ENCODE data around the gene SLC2A6. TPM values are rescaled to one million over a fixed set of nuclear protein-coding genes. Genes with fewer than 3 reads are reported as not detected.

Gene SLC2A6
- total RNA-seq, 1 donor from 2014 or later, result 32.5 TPM

- Mint-ChIP-seq H3K27me3 (ENCODE audit: unreplicated experiment) (peaks cover 4% of the 10 kb centered on the region), H3K27ac (ENCODE audit: unreplicated experiment) (peak overlapping the region; percentile 84), H3K9me3 (ENCODE audit: unreplicated experiment) (no peaks in the 10 kb centered on the region), H3K4me3 (ENCODE audit: unreplicated experiment) (peak overlapping the region; percentile 90), H3K36me3 (ENCODE audit: low read depth, unreplicated experiment) (peaks cover 3% of the 10 kb centered on the region), H3K4me1 (ENCODE audit: unreplicated experiment) (peaks cover 11% of the 10 kb centered on the region)
- peak; percentile 58 for DNase-seq (ENCODE audit: low spot score)
- TF ChIP-seq, protein P1, sequence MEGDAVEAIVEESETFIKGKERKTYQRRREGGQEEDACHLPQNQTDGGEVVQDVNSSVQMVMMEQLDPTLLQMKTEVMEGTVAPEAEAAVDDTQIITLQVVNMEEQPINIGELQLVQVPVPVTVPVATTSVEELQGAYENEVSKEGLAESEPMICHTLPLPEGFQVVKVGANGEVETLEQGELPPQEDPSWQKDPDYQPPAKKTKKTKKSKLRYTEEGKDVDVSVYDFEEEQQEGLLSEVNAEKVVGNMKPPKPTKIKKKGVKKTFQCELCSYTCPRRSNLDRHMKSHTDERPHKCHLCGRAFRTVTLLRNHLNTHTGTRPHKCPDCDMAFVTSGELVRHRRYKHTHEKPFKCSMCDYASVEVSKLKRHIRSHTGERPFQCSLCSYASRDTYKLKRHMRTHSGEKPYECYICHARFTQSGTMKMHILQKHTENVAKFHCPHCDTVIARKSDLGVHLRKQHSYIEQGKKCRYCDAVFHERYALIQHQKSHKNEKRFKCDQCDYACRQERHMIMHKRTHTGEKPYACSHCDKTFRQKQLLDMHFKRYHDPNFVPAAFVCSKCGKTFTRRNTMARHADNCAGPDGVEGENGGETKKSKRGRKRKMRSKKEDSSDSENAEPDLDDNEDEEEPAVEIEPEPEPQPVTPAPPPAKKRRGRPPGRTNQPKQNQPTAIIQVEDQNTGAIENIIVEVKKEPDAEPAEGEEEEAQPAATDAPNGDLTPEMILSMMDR (IDR thresholded peaks at IDR 0.05; ENCODE audit: unreplicated experiment), result no peak
Measured at GRCh38 chr9:133460405-133461175, 18.3 kb downstream of the SLC2A6 start.

DNA sequence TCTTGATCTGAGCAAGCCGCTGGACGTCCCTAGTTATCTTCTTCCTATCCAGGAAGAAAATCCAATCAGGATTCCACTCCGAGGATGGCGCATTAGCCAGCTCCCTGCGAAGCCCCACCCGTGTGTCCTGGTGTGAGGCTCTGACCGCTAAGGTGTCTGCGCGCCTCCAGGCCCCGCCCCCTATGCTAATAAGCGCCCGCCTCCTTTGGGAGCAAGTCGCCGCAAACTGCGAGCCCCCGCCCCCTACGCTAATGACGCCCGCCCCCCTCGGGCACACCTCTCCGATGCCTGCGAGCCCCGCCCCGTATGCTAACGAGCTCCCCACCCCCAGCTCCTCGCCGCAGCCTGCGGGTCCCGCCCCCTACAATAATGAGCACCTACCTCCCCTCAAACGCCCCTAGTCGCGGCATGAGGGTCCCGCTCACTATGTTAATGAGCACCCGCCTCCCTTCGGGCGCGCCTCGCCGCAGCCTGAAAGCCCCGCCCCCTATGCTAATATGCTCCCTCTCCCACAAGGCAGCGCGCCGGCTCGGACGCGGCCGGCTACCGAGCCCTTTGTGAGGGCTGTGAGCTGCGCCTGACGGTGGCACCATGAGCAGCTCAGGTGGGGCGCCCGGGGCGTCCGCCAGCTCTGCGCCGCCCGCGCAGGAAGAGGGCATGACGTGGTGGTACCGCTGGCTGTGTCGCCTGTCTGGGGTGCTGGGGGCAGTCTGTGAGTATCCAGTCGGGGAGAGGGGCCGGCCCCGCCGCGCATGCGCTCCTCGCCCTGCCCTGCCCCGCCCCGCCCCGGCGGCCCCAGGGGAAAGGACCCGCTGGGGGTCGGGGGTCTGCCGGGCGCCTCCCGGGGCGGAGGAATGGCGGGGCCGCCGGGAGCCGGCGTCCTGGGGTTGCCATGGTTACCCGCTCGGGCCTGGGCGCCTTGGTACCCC is 19.2 kb downstream of the SLC2A6 start, which contains the start of gene CACFD1:
Gene CACFD1, plus strand, starts transcription at position 503 of the 929 bp plus-strand sequence. Its CDS starts 89 bp downstream, at position 592.
- peak within 1 kb of the TSS; percentile 90 for H3K4me3 Mint-ChIP-seq (ENCODE audit: unreplicated experiment)
- H3K4me1 Mint-ChIP-seq (ENCODE audit: unreplicated experiment), result peaks cover 11% of the 10 kb centered on the region
- peak; percentile 95 for DNase-seq (ENCODE audit: low spot score)
- no peaks in the 10 kb centered on the region for H3K9me3 Mint-ChIP-seq (ENCODE audit: unreplicated experiment)
- H3K36me3 Mint-ChIP-seq (ENCODE audit: low read depth, unreplicated experiment), result no peaks in the 10 kb centered on the region
- TF ChIP-seq, protein P1 (IDR thresholded peaks at IDR 0.05; ENCODE audit: unreplicated experiment), result no peak
- H3K27ac Mint-ChIP-seq (ENCODE audit: unreplicated experiment), result peak within 1 kb of the TSS; percentile 84
- H3K27me3 Mint-ChIP-seq (ENCODE audit: unreplicated experiment), result peaks cover 2% of the 10 kb centered on the region

DNA sequence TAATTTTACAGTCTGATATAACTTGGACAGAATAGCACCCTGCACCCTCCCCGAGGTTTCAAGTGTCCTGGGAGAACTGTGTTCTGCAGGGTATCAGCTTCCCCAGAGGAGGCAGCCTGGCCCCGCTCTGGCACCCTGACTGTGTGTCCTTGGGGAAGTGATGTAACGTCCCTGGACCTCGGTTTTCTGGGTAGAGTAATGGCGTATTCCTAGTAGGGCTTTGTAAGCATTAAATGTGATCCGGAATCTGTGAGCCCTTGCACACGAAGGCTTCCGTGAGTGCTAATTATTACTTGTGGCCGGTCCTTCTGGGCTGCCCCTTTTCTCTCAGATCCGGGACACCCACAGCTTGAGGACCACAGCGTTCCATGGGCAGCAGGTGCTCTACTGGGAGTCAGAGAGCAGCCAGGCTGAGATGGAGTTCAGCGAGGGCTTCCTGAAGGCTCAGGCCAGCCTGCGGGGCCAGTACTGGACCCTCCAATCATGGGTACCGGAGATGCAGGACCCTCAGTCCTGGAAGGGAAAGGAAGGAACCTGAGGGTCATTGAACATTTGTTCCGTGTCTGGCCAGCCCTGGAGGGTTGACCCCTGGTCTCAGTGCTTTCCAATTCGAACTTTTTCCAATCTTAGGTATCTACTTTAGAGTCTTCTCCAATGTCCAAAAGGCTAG is 20.1 kb downstream of the SLC2A6 start:
- Mint-ChIP-seq H3K4me3 (ENCODE audit: unreplicated experiment) (peak overlapping the region; percentile 87), H3K36me3 (ENCODE audit: low read depth, unreplicated experiment) (no peaks in the 10 kb centered on the region), H3K4me1 (ENCODE audit: unreplicated experiment) (peaks cover 11% of the 10 kb centered on the region), H3K27me3 (ENCODE audit: unreplicated experiment) (peaks cover 7% of the 10 kb centered on the region), H3K9me3 (ENCODE audit: unreplicated experiment) (no peaks in the 10 kb centered on the region), H3K27ac (ENCODE audit: unreplicated experiment) (no peak overlapping the region)
- TF ChIP-seq, protein P1 (IDR thresholded peaks at IDR 0.05; ENCODE audit: unreplicated experiment), result no peak
- no peak for DNase-seq (ENCODE audit: low spot score)

- Mint-ChIP-seq H3K9me3 (ENCODE audit: unreplicated experiment) (no peaks in the 10 kb centered on the region), H3K4me3 (ENCODE audit: unreplicated experiment) (no peak overlapping the region), H3K36me3 (ENCODE audit: low read depth, unreplicated experiment) (no peaks in the 10 kb centered on the region), H3K4me1 (ENCODE audit: unreplicated experiment) (peaks cover 11% of the 10 kb centered on the region), H3K27me3 (ENCODE audit: unreplicated experiment) (peaks cover 8% of the 10 kb centered on the region), H3K27ac (ENCODE audit: unreplicated experiment) (no peak overlapping the region)
- DNase-seq (ENCODE audit: low spot score), result no peak
- TF ChIP-seq, protein P1 (IDR thresholded peaks at IDR 0.05; ENCODE audit: unreplicated experiment), result no peak
Measured at GRCh38 chr9:133457748-133458147, 21.2 kb downstream of the SLC2A6 start.
